ENCODE data around the gene SRGAP3.
"Not testable (repeated sequence)": the region's sequence is repeated elsewhere in the genome, so short reads cannot be mapped to it uniquely, and the experiment has no call there.

Gene SRGAP3

DNA sequence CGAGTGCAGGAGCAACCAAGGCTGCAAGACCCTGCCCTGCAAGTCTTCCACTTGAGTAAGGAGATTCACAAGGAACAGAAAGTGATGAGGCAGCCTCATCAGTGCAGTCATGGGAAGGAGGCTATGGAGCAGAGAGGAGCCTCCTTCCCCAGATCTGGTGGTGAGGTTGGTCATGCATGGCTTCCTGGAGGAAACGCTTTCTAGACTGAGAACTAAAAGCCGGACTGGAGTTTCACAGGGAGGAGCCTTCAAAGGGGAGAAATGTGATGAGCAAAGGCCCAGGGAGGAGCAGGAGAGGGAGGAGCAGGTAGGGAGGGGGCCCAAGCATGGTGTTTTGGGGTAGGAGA, 139.9 kb downstream of the SRGAP3 start:
- no peak for DNase-seq

DNA sequence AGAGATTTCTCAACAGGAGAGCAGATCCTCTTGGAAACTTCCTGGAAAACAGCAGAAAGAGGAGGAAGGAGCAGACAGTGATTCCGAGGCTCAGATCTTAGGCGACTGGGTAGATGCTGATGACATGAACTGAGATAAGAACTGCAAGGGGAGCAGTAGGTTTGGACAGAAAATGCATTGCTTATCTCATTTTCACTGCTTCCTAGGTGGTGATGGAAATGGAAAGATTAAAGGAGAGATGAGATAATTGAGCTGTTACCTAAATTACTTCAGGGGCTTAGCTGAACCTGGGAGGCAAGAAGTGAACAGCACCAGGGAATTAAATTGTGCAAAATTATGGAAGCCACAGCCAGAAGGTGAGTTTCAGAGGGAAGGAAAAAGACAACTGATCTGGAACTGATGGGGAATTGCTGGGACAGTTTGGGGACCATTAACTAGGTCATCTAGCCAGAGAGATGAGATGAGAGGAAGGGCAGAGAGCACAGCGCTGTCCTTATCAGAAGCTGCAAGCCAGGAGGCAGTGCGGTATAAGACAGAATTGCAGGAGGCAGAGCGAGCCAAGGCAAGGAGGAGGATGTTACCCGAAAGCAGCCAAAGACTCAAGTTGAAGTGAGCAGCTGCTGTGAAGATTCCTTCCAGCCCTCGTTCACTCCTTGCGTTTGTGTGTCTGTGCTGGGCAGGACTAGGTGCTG, 140.4 kb downstream of the SRGAP3 start:
- DNase-seq, result no peak

DNA sequence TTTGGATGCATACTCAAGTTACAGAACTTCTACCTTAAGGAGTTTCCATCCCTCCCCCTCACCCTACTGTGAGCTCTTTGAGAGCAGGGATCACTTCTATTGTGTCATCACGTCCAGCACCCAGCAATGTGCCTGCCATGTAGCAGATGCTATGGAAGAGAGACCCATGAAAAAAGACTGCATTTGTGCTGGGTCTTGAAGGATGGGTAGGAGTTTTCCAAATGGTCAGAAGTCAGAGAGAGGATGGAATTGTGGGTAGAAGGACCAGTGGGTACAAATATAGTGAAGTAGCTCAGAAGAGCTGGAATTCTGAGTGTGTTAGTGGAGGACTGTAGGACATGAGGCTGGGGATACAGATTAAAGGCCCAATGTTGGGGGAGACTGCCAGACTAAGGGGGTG, 141.7 kb downstream of the SRGAP3 start:
- no peak for DNase-seq

DNA sequence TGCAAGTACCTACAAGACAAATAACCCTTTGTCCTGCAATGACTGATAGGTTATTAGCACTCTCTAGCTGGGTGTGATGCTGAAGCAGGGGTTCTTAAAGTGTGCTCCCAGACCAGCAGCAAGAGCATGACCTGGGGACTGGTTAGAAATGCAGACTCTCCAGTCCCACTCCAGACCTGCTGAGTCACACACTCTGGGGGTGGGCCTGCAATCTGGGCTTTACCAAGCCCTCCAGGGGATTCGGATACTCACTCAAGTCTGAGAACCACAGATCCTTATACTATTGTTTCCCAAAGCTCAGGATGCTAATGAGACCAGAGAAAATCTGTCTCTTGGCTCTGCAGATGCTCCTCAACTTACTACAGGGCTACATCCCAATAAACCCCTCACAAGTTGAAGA, 144.0 kb downstream of the SRGAP3 start:
- no peak for DNase-seq

DNA sequence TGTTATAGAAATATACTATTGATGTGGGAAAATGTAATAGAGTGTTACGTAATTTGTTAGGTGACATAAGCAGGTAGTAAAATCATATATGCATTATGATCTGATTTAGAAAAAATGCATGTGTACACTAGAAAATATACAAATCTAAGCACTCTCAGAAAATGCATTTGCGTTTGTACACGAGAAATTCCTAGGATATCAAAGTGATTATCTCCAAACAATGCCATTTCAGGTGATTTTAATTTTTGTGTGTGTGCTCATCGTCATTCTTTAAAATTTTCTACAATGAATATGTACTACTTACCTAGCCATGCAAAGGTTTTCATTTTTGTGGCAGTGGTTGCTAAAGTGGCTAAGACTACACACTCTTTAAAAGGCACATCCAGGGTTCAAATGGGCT, 145.3 kb downstream of the SRGAP3 start:
- DNase-seq, result no peak

DNA sequence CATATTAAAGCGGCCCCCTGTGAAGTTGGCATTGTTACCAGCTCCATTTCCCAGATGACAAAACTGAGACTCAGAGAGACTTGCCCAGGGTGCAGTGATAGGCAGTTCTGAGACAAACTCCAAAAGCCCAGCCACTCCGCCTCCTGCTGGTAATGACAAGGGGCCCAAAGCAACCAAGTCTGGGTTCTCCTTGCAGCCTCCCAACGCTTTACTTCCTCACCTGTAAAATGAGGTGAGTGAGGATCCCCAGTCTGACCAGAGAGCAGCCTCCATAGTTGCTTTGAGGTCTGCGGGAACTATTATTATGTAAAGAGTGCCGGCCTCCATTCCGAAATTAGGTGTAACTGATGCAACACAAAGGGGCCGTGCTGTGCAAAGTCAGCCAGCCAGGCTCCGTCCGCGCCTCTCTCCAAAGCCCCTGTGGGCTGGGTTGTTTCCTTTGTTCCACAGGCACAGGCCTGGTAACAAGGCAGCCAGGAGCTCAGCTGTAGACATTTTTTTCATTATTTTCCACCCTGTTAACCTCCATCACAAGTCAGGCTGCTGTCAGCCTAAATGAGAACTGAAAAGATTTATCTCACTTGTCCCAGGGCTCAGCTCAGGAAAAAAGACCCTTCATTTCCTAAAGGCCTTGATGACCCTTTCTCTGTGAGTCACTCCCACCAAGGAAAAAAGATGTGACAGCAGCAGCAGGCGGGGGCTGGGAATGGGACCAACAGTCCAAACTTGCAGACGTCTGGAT, 147.0 kb downstream of the SRGAP3 start:
- no peak for DNase-seq

DNA sequence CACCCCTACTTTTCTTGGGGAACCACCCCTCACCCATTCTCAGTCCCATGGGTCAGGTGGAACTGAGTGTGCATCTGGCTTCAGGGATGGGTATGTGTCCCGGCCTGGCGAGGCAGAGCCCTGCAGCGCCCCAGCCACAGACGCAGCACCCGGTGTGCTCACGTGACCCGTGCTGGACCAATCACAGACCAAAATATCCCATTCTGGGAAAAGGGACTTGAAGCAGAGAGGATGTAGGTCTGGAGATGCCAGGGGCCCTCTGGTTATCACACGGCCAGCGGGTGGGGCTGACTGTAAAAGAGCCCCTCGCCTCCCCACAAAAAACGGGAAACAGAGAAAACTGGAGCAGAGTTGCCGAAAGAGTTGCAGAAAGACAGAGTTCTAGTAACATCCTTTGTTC, 148.2 kb downstream of the SRGAP3 start:
- DNase-seq, result no peak

DNA sequence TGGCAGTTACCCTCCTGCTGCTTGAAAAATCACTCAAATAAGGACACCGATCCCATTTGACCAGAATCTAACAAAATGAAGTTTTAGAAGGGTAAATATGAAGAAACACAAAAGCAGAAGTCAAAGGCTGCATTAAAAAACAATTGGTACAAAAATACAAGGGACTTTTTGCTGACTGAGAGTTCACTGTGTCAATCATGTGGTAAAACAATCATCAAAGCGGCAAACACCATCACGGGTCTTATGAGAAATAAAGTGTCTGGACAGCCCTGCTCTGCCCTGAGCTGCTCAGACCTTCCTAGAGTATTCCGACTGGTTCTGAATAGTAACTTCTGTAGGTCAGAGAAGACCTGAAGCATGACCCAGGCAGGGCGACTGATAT, 148.9 kb downstream of the SRGAP3 start:
- no peak for DNase-seq

DNA sequence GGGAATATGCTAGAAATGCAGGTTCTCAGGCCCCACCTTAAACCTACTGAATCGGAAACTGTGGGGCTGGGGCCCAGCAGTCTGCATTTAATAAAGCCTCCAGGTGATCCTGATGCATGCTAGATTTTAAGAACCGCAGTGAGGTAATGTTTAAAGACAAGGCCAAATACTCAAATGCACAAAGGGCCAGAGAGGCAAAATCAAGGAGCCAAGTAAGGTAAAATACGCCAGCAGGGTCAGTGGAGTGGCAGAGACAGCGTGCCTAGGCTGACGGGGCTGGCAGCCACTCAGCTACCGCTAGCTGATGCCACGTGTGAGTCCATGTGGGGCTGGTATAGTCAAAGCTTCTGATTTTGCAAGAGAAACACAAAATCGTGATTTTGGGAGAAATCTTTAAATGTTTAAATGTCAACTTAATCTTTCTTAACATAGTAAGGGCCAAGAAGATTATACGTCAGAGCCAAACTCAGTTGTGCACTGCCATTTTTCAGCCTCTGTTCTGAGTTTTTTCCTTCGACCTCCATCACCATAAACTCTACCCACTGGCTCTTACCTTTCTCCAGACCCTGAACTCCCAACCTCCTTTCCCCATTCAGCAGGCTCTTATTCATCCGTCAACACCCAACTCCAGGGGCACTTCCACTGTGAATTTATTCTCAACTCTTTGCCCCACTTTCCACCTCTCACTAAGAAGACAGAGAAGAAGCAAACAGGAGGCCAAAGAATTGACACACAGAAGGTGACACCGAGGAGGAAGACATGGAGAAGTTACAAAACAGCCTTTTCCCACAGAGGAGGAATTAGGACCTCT, 149.5 kb downstream of the SRGAP3 start:
- DNase-seq, result no peak

DNA sequence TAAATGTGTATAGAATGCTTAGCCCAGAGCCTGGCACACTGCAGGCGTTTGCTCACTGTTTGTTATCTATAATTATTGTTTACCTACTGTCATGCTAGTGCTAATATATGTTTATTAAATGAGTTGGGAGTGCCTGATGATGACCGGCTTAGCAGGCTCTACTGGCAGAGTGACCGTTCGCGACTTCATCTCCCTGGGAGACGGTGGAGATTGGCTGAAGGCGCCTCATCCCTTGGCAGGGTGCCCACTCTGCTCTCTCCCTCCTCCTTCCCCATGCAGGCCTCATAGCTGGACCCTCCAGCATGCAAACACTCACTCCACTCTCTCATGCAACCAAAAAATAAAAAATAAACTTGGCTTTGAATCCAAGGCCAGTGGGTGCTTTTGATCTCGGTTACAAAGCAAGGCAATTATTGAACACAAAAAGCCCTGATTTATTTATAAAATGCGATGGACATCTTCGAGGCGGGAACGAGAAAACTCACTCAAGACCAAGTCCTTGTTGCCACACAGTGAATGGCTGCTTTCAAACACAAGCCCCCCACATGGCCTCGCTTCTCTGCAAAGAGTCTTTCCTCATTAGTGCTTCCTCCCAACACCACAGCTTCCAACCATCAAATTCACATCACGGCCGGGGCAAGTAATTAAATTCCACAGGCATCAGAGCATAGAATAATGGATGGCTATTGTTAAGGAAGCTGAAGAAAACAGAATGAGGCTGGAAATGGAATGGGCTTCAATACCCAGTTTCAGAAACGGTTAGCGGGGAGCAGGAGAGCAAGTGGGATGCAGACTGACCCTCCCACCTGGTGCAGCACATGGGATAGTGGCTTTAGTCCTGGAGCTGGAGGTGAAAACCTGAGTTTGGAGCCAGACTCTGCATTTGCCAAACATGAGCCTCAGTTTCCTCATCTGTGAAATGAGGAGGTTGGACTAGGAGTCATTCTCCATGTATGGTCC, 150.4 kb downstream of the SRGAP3 start:
- no peak for DNase-seq

DNA sequence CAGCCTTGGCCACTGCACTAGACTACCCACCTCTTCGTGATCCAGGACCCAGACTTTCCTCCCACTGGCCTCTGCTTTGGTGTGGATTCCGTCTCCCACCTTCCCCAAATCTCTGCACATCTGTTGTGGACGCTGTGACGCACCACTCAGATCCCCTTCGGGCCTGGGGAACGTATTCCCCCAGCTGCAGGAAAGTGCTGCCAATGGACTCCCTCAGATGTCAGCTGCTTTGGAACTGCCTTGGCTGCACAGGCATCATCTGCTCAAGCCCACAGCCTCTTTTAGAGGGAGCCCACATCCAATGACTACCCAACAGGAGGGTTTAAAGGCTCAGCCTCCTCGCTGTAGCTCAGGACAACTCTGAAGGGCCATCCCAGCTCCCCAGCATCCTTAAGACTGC, 152.0 kb downstream of the SRGAP3 start:
- no peak for DNase-seq

DNA sequence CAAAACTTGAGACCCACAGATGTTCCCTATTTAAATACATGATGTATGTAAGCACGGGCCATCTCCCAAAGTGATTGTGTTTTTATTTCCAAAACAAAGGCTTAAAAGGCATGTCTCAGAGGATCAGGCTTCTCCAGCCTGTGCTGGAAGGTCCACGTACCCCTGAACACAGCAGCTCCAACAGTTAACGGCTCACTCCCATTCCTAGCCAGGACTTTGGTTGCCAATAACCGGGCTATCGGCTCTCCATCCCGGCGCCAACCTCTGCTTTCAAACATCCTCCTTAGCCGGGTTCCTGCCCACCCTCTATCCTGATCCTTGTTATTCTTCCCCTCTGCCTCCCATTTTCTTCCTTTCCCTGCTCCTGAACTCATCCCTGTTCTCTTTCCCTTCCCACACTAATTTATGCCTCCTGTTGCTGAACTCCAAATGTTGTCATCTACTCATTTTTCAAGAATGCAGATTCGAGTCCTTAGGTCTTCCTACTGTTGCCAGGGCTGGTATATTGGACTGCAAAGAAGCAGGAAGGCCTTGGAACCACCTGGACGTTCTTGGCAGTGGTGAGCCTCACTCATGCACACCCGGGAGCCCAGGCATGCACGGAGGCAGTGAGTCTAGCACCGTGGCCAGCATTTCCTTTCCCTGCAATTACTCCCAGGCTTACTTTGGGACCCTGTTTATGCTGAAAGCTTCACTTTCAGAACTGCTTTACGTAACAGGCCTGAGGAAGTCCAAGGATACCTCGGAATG, 157.8 kb downstream of the SRGAP3 start:
- DNase-seq, result no peak

DNA sequence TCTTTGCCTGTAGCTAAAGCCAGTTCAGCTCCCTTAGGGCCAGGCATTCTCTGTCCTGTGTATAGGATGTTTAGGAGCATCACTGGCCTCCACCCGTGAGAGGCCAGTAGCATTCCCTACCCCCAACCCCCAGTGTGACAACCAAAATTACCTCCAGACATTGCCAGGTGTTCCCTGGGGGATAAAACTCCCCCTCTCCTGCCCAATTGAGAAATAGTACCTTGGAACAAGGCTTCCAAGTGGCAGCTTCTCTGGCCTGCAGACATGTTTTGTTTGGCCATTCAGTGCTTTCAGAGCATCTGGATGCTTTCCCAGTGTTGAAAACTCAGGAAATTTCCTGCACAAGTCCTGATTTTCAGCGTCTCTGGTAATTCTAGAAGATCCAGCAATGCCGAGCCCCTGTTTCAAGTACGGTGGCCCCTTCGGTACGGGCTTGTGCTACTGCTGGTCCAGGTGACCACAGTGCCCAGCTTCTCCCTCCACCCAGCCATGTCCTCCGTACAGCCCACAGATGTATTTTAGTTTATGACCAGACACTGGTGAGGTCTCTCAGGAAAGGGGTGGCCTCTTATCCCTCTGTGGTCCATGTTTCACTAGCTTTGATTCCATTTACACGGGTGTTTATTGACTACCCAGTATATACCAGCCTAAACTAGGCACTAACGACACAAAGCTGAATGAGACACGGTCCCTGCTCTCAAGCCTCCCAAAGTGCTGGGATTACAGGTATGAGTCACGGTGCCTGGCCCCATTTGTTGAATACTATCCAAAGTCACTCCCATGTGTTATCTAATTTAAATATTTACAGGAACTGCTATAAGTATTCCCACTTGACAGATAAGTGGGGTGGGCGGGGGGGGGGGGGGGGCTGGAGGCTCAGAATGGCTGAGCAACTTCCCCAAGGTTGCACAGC, 160.7 kb downstream of the SRGAP3 start:
- no peak for DNase-seq

DNA sequence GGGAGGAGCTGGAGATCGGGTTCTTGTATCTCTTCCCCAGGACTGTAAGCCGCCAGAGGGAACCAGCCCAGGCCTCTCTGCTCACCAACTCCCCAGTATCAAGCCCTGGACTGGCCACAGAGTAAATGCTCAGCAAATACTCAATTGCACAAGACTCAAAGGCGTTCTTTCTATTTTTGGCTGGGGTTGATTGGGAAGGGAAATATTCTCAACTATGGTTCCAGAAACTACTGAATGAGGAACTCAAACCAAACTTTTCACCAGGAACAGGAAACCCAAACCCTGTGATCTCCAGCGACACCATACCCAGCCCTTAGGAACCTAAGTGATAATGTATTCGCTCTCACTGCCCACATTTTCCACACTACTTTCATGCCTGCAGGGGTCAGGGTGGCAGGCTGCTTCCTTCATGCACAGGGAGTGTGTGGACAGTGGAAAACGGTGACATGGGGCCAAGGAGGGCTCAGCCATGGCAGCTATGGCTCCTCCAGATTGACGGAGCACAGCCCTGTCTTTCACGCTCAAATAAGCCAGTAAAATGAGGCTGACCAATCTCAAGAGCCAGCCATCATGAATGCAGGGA, 161.5 kb downstream of the SRGAP3 start:
- DNase-seq, result no peak

DNA sequence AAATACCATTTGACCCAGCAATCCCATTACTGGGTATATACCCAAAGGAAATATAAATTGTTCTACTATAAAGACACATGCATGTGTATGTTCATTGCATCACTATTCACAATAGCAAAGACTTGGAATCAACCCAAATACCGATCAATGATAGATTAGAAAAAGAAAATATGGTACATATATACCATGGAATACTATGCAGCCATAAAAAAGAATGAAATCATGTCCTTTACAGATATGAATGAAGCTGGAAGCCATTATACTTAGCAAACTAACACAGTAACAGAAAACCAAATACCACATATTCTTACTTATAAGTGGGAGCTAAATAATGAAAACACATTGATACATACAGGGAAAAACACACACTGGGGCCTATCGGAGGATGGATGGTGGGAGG, 164.0 kb downstream of the SRGAP3 start:
- not testable (repeated sequence) for DNase-seq

DNA sequence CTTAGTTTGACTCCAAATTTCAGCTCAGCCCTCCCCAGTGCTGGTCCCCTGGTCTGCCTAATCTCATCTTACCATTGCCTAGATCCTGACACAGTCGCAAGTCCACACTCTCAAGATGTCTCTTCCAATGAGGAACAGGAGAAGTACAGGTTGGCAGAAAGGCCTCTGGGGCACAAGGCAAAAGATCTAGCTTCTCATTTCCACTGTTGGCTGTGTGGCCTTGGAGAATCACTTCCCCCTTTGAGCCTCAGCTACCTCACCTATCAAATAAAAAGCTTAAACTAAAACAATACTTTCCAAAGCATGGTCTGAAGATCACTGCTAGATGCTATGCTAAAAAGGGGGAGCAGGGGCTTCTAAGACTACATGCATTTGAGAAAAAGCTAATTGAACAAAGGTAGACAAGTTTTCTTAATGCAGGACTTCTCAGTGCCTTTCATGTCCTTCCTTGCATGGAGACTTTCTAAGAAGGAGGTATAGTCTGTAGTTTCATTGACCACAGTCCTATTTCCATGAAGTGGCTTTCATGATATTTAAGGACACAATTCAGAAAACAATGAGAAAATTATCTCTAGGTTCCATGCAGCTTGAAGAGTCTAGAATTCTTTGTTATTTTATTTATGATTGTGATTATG, 168.1 kb downstream of the SRGAP3 start:
- DNase-seq, result no peak

DNA sequence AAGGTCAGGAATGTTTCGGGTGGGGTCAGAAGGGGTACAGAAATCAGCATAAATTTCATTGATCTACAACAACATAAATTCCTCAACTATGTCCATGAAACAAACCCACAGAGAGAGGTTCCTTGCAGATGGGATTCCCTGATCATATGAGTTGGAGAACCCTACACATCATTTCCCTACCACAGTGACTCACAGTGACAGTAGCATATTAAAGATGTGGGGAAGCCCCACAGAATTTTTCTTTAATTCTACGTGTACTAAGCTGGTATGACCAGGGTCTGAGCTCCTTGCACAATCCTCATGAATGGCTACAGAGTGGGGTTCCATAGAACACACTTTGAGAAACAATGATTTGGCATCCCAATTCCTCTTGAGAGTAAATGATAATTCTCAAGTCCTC, 169.3 kb downstream of the SRGAP3 start:
- no peak for DNase-seq

DNA sequence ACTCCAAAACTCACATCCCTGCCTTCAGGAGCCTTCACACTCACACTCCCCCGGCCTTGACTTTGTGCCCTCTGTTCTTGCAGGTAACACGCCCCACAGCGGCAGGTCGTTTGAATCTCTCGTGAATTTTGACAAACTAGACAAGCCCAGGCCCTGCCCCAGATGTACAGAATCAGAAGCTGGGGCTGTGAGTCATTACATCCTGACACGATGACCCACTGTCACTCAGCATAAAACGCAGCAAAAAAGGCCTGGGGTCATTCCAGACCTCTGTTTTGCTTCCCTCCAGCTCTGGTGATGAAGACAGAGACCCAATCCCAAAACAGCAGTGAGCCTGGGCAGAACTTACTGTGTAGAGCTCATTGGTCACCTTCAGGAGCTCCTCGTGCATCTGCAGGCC, 169.8 kb downstream of the SRGAP3 start:
- no peak for DNase-seq

DNA sequence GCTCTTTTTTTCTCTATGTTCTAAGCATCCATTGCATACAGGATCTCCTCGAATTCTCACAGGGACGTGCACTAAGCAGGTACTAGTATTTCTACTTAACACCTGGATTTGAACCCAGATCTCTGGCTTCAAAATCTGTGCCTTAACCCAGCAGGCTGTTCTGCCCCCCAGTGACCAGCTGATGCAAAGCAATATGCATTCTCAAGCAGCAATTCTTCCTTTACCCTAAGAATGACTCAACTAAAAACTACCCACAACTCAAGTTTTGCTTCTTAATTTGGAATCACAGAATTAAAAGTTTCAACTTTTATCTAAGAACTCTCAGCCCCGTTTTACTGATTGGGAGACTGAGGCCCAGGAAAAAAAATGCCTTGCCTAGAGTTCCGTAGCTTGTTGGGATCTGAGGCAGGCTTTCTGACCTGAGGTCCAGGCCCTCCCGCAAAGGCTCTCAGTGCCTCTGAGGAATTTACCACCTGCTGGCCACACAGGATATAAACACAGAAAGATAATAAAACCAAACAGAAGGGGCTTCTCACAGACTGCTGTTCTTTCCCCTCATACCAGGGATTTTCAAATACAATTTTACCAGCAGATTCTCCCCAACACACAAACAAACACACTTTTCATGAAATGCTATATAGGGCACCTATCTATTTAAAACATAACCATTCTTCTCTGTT, 170.7 kb downstream of the SRGAP3 start:
- DNase-seq, result no peak

Data from CD4-positive, alpha-beta T cell treated with Interleukin-6 for 4 hours (primary cell).